NB4 (cell line): Measurements from ENCODE around the gene TMED1.

ENCODE experiments used
- CTCF ChIP-seq: IDR thresholded peaks from one replicate; pipeline ENCODE4 v1.5.1; 2012; ENCODE audit warnings: low read depth, low read length
- POLR2A ChIP-seq: IDR thresholded peaks from 2 replicates; pipeline ENCODE4 v1.6.1; 2011; ENCODE audit warnings: mild to moderate bottlenecking; ENCODE audit not compliant: insufficient read length; ENCODE audit errors: extremely low read depth

GRCh38 chr19:10831987-10832938, 3.7 kb downstream of the TMED1 start:
- TF ChIP-seq CTCF: no peak
- no peak for TF ChIP-seq POLR2A
